GM12801 (cell line): ENCODE measurements around the gene ZMYND8.

ENCODE experiments used
- CTCF ChIP-seq: IDR thresholded peaks from one replicate; pipeline ENCODE4 v1.5.1; 2011; ENCODE audit warnings: control low read depth; ENCODE audit not compliant: insufficient read length; ENCODE audit errors: extremely low read depth

The ZMYND8 gene

GRCh38 chr20:47263080-47263464, 93.4 kb downstream of the ZMYND8 start:
- TF ChIP-seq CTCF: no peak

GRCh38 chr20:47262365-47263013, 94.0 kb downstream of the ZMYND8 start:
- no peak for TF ChIP-seq CTCF

- TF ChIP-seq CTCF: no peak
These were observed 94.5 kb downstream of the ZMYND8 start for GRCh38 chr20:47262008-47262364.

- no peak for TF ChIP-seq CTCF
These were observed 97.5 kb downstream of the ZMYND8 start for GRCh38 chr20:47258745-47259695.

GRCh38 chr20:47257771-47258170, 98.7 kb downstream of the ZMYND8 start:
- no peak for TF ChIP-seq CTCF

GRCh38 chr20:47257256-47257655, 99.2 kb downstream of the ZMYND8 start:
- TF ChIP-seq CTCF: no peak

GRCh38 chr20:47256668-47257236, 99.7 kb downstream of the ZMYND8 start:
- no peak for TF ChIP-seq CTCF
